WTC11 (cell line): ENCODE data around the gene MLC1.

Source experiments
- CREM ChIP-seq: sonication (generic); formaldehyde crosslinking; IDR thresholded peaks from 2 replicates; pipeline ENCODE4 v1.8.1; 2022; ENCODE audit warnings: mild to moderate bottlenecking, missing genetic modification reagents, moderate library complexity
- ESRRA ChIP-seq: sonication (generic); formaldehyde crosslinking; IDR thresholded peaks from 2 replicates; pipeline ENCODE4 v1.8.1; 2022; ENCODE audit warnings: mild to moderate bottlenecking, missing genetic modification reagents, borderline replicate concordance
- GRHL2 ChIP-seq: fragments of 250-450 bp; sonication (Bioruptor Pico); IDR thresholded peaks from 2 replicates; pipeline ENCODE4 v1.8.0; 2022; ENCODE audit warnings: mild to moderate bottlenecking, moderate library complexity; ENCODE audit not compliant: insufficient replicate concordance, severe bottlenecking
- KAT7 ChIP-seq: sonication (generic); formaldehyde crosslinking; IDR thresholded peaks from 2 replicates; pipeline ENCODE4 v1.8.1; 2023; ENCODE audit warnings: missing genetic modification reagents, mild to moderate bottlenecking, borderline replicate concordance
- TCF7 ChIP-seq: sonication (generic); formaldehyde crosslinking; IDR thresholded peaks from 2 replicates; pipeline ENCODE4 v1.8.0; 2022; ENCODE audit warnings: mild to moderate bottlenecking, low read depth, missing genetic modification reagents, moderate library complexity
- TEAD4 ChIP-seq: sonication (generic); formaldehyde crosslinking; IDR thresholded peaks from 2 replicates; pipeline ENCODE4 v1.8.0; 2022; ENCODE audit warnings: mild to moderate bottlenecking, missing genetic modification reagents
- TF ChIP-seq, protein P1 (sequence below): fragments of 200-600 bp; IDR thresholded peaks from 2 replicates; pipeline ENCODE4 v1.8.0; 2022; ENCODE audit warnings: antibody characterized with exemption
- TF ChIP-seq, protein P2 (sequence below): sonication (generic); formaldehyde crosslinking; conservative IDR thresholded peaks from 2 replicates; pipeline ENCODE4 v1.8.1; 2022; ENCODE audit warnings: mild to moderate bottlenecking, missing genetic modification reagents
- TF ChIP-seq, protein P3 (sequence below): sonication (generic); formaldehyde crosslinking; IDR thresholded peaks from 2 replicates; pipeline ENCODE4 v1.8.0; 2022; ENCODE audit warnings: mild to moderate bottlenecking, missing genetic modification reagents
- TF ChIP-seq, protein P4 (sequence below): sonication (generic); formaldehyde crosslinking; IDR thresholded peaks from 2 replicates; pipeline ENCODE4 v1.8.1; 2023; ENCODE audit warnings: mild to moderate bottlenecking, missing genetic modification reagents, moderate library complexity
- TF ChIP-seq, protein P5 (sequence below): sonication (generic); formaldehyde crosslinking; IDR thresholded peaks from 2 replicates; pipeline ENCODE4 v1.8.1; 2022; ENCODE audit warnings: missing genetic modification reagents, borderline replicate concordance
- TF ChIP-seq, protein P6 (sequence below): sonication (generic); formaldehyde crosslinking; IDR thresholded peaks from 2 replicates; pipeline ENCODE4 v1.8.1; 2022; ENCODE audit warnings: low read depth, missing genetic modification reagents, borderline replicate concordance
- TF ChIP-seq, protein P7 (sequence below): sonication (generic); formaldehyde crosslinking; IDR thresholded peaks from 2 replicates; pipeline ENCODE4 v1.8.1; 2023; ENCODE audit warnings: mild to moderate bottlenecking, missing genetic modification reagents
- TF ChIP-seq, protein P8 (sequence below): sonication (generic); formaldehyde crosslinking; IDR thresholded peaks from 2 replicates; pipeline ENCODE4 v1.8.1; 2022; ENCODE audit warnings: mild to moderate bottlenecking, missing genetic modification reagents, moderate library complexity, borderline replicate concordance

DNA sequence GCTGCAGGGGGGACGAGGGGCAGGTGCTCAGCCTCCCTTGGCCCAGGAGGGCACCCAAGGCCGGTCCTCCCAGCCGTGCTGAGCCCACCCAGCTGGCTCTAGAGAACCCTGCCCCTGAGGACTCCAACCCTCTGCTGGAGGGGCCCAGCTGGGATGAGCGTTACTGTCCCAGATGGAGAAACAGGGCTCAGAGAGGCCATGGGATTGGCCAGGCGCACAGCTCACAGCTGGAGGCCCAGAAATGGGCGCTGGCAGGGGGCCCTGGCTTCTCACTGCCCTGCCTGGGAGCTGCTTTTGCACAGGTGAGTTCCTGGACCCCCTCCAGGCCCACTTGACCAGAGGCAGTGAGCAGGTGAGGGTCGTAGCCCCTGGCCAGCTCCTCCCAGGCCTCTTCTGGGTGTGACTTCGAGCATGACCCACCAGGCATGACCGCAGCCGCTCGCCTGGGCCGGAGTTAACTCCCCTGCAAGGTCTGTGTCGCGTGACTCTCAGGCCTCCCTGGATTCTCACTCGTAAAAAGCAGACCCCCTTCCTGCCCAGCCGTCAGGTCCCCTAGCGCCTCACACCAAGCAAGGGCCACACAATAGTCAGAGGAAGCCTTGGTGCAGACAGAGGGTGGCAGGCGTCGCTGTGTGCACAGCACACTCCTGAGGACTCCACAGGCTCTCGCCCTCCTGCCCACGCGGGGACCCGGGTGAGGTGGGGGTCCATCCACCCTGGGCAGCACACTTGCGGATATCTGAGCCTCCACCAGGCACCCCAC lies 52.9 kb downstream of the MLC1 start:
- TF ChIP-seq, protein P1, sequence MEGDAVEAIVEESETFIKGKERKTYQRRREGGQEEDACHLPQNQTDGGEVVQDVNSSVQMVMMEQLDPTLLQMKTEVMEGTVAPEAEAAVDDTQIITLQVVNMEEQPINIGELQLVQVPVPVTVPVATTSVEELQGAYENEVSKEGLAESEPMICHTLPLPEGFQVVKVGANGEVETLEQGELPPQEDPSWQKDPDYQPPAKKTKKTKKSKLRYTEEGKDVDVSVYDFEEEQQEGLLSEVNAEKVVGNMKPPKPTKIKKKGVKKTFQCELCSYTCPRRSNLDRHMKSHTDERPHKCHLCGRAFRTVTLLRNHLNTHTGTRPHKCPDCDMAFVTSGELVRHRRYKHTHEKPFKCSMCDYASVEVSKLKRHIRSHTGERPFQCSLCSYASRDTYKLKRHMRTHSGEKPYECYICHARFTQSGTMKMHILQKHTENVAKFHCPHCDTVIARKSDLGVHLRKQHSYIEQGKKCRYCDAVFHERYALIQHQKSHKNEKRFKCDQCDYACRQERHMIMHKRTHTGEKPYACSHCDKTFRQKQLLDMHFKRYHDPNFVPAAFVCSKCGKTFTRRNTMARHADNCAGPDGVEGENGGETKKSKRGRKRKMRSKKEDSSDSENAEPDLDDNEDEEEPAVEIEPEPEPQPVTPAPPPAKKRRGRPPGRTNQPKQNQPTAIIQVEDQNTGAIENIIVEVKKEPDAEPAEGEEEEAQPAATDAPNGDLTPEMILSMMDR, result no peak
- TF ChIP-seq, protein P2, sequence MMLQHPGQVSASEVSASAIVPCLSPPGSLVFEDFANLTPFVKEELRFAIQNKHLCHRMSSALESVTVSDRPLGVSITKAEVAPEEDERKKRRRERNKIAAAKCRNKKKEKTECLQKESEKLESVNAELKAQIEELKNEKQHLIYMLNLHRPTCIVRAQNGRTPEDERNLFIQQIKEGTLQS (CRISPR knock-in tag), result no peak
- TF ChIP-seq KAT7 (CRISPR knock-in tag), result no peak
- TF ChIP-seq, protein P3, sequence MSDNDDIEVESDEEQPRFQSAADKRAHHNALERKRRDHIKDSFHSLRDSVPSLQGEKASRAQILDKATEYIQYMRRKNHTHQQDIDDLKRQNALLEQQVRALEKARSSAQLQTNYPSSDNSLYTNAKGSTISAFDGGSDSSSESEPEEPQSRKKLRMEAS, result no peak
- TF ChIP-seq CREM, result no peak
- TF ChIP-seq, protein P4, sequence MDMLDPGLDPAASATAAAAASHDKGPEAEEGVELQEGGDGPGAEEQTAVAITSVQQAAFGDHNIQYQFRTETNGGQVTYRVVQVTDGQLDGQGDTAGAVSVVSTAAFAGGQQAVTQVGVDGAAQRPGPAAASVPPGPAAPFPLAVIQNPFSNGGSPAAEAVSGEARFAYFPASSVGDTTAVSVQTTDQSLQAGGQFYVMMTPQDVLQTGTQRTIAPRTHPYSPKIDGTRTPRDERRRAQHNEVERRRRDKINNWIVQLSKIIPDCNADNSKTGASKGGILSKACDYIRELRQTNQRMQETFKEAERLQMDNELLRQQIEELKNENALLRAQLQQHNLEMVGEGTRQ (CRISPR knock-in tag), result no peak
- TF ChIP-seq, protein P5, sequence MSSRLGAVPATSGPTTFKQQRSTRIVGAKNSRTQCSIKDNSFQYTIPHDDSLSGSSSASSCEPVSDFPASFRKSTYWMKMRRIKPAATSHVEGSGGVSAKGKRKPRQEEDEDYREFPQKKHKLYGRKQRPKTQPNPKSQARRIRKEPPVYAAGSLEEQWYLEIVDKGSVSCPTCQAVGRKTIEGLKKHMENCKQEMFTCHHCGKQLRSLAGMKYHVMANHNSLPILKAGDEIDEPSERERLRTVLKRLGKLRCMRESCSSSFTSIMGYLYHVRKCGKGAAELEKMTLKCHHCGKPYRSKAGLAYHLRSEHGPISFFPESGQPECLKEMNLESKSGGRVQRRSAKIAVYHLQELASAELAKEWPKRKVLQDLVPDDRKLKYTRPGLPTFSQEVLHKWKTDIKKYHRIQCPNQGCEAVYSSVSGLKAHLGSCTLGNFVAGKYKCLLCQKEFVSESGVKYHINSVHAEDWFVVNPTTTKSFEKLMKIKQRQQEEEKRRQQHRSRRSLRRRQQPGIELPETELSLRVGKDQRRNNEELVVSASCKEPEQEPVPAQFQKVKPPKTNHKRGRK (CRISPR knock-in tag), result no peak
- TF ChIP-seq, protein P6, sequence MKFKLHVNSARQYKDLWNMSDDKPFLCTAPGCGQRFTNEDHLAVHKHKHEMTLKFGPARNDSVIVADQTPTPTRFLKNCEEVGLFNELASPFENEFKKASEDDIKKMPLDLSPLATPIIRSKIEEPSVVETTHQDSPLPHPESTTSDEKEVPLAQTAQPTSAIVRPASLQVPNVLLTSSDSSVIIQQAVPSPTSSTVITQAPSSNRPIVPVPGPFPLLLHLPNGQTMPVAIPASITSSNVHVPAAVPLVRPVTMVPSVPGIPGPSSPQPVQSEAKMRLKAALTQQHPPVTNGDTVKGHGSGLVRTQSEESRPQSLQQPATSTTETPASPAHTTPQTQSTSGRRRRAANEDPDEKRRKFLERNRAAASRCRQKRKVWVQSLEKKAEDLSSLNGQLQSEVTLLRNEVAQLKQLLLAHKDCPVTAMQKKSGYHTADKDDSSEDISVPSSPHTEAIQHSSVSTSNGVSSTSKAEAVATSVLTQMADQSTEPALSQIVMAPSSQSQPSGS, result no peak
- TF ChIP-seq TEAD4 (CRISPR knock-in tag), result no peak
- TF ChIP-seq, protein P7, sequence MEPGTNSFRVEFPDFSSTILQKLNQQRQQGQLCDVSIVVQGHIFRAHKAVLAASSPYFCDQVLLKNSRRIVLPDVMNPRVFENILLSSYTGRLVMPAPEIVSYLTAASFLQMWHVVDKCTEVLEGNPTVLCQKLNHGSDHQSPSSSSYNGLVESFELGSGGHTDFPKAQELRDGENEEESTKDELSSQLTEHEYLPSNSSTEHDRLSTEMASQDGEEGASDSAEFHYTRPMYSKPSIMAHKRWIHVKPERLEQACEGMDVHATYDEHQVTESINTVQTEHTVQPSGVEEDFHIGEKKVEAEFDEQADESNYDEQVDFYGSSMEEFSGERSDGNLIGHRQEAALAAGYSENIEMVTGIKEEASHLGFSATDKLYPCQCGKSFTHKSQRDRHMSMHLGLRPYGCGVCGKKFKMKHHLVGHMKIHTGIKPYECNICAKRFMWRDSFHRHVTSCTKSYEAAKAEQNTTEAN (CRISPR knock-in tag), result no peak
- TF ChIP-seq, protein P8, sequence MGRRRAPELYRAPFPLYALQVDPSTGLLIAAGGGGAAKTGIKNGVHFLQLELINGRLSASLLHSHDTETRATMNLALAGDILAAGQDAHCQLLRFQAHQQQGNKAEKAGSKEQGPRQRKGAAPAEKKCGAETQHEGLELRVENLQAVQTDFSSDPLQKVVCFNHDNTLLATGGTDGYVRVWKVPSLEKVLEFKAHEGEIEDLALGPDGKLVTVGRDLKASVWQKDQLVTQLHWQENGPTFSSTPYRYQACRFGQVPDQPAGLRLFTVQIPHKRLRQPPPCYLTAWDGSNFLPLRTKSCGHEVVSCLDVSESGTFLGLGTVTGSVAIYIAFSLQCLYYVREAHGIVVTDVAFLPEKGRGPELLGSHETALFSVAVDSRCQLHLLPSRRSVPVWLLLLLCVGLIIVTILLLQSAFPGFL (CRISPR knock-in tag), result no peak
- TF ChIP-seq ESRRA (CRISPR knock-in tag), result no peak
- TF ChIP-seq TCF7, result no peak
- no peak for TF ChIP-seq GRHL2 (CRISPR knock-in tag)
